HEK293 (cell line): Measurements from ENCODE around the gene PRRG1.

ENCODE experiments used
- GFI1B ChIP-seq: fragments of 450-650 bp; formaldehyde crosslinking; IDR thresholded peaks from 2 replicates; pipeline ENCODE4 v1.5.1; 2016; ENCODE audit warnings: missing biosample characterization, missing genetic modification characterization
- KLF16 ChIP-seq: fragments of 450-650 bp; formaldehyde crosslinking; IDR thresholded peaks from 2 replicates; pipeline ENCODE4 v1.5.1; 2017; ENCODE audit warnings: missing biosample characterization, missing genetic modification characterization
- WT1 ChIP-seq: fragments of 450-650 bp; formaldehyde crosslinking; IDR thresholded peaks from 2 replicates; pipeline ENCODE4 v1.5.1; 2016; ENCODE audit warnings: missing biosample characterization, missing genetic modification characterization
- YY2 ChIP-seq: fragments of 450-650 bp; formaldehyde crosslinking; IDR thresholded peaks from 2 replicates; pipeline ENCODE4 v1.5.1; 2016; ENCODE audit warnings: missing biosample characterization, missing genetic modification characterization
- ZNF133 ChIP-seq: fragments of 450-650 bp; formaldehyde crosslinking; IDR thresholded peaks from 2 replicates; pipeline ENCODE4 v1.5.1; 2016; ENCODE audit warnings: missing biosample characterization, missing genetic modification characterization
- ZNF155 ChIP-seq: fragments of 450-650 bp; formaldehyde crosslinking; IDR thresholded peaks from 2 replicates; pipeline ENCODE4 v1.5.1; 2016; ENCODE audit warnings: missing biosample characterization, missing genetic modification characterization
- ZNF184 ChIP-seq: fragments of 450-650 bp; IDR thresholded peaks from 2 replicates; pipeline ENCODE4 v1.5.1; 2018; ENCODE audit warnings: missing biosample characterization, mild to moderate bottlenecking, missing genetic modification characterization
- ZNF274 ChIP-seq, 2 experiments: fragments of 200-500 bp in 1 of 2; fragments of 450-650 bp in 1 of 2; sonication (Bioruptor generic) in 1 of 2; formaldehyde crosslinking in 1 of 2; IDR thresholded peaks; 2 replicates each; pipeline versions ENCODE4 v1.5.1 to v1.6.1; 2014 to 2016; ENCODE audit warnings: borderline replicate concordance in 1 of 2, inconsistent platforms in 1 of 2, low read length in 1 of 2, missing biosample characterization in 1 of 2, missing genetic modification characterization in 1 of 2
- ZNF404 ChIP-seq: fragments of 450-650 bp; formaldehyde crosslinking; IDR thresholded peaks from 2 replicates; pipeline ENCODE4 v1.5.1; 2017; ENCODE audit warnings: missing biosample characterization, missing genetic modification characterization
- ZNF510 ChIP-seq: fragments of 450-650 bp; formaldehyde crosslinking; IDR thresholded peaks from 2 replicates; pipeline ENCODE4 v1.5.1; 2018; ENCODE audit warnings: mild to moderate bottlenecking, missing genetic modification characterization, missing biosample characterization; ENCODE audit not compliant: insufficient replicate concordance
- ZNF521 ChIP-seq: fragments of 450-650 bp; formaldehyde crosslinking; IDR thresholded peaks from 2 replicates; pipeline ENCODE4 v1.5.1; 2017; ENCODE audit warnings: missing biosample characterization, mild to moderate bottlenecking, missing genetic modification characterization
- ZNF621 ChIP-seq: fragments of 450-650 bp; formaldehyde crosslinking; IDR thresholded peaks from 2 replicates; pipeline ENCODE4 v1.5.1; 2017; ENCODE audit warnings: missing biosample characterization, missing genetic modification characterization
- ZNF624 ChIP-seq: fragments of 450-650 bp; formaldehyde crosslinking; IDR thresholded peaks from 2 replicates; pipeline ENCODE4 v1.5.1; 2017; ENCODE audit warnings: missing biosample characterization, missing genetic modification characterization
- ZNF660 ChIP-seq: fragments of 450-650 bp; IDR thresholded peaks from 2 replicates; pipeline ENCODE4 v1.5.1; 2018; ENCODE audit warnings: missing biosample characterization, mild to moderate bottlenecking, missing genetic modification characterization
- ZNF664 ChIP-seq: fragments of 450-650 bp; formaldehyde crosslinking; IDR thresholded peaks from 2 replicates; pipeline ENCODE4 v1.5.1; 2016; ENCODE audit warnings: missing biosample characterization, missing genetic modification characterization
- ZNF776 ChIP-seq: fragments of 450-650 bp; formaldehyde crosslinking; IDR thresholded peaks from 2 replicates; pipeline ENCODE4 v1.5.0; 2017; ENCODE audit warnings: missing biosample characterization, missing genetic modification characterization, borderline replicate concordance
- ZNF830 ChIP-seq: fragments of 450-650 bp; IDR thresholded peaks from 2 replicates; pipeline ENCODE4 v1.5.0; 2018; ENCODE audit warnings: missing biosample characterization, missing genetic modification characterization, low read depth, mild to moderate bottlenecking, moderate library complexity
- TF ChIP-seq, protein P1 (sequence below): fragments of 450-650 bp; formaldehyde crosslinking; IDR thresholded peaks from 2 replicates; pipeline ENCODE4 v1.5.1; 2016; ENCODE audit warnings: missing biosample characterization, missing genetic modification characterization
- TF ChIP-seq, protein P2 (sequence below): fragments of 450-650 bp; IDR thresholded peaks from 2 replicates; pipeline ENCODE4 v1.5.1; 2018; ENCODE audit warnings: missing biosample characterization, missing genetic modification characterization
- TF ChIP-seq, protein P3 (sequence below): IDR thresholded peaks from 2 replicates; pipeline ENCODE4 v1.6.1; 2011; ENCODE audit warnings: mild to moderate bottlenecking, low read depth, low read length, borderline replicate concordance
- TF ChIP-seq, protein P4 (sequence below): fragments of 450-650 bp; formaldehyde crosslinking; IDR thresholded peaks from 2 replicates; pipeline ENCODE4 v1.5.1; 2017; ENCODE audit warnings: missing biosample characterization, missing genetic modification characterization
- TF ChIP-seq, protein P5 (sequence below): sonication (generic); formaldehyde crosslinking; IDR thresholded peaks from 2 replicates; pipeline ENCODE4 v1.8.1; 2022; ENCODE audit warnings: mild to moderate bottlenecking, moderate library complexity, missing genetic modification reagents

PRRG1 gene

DNA sequence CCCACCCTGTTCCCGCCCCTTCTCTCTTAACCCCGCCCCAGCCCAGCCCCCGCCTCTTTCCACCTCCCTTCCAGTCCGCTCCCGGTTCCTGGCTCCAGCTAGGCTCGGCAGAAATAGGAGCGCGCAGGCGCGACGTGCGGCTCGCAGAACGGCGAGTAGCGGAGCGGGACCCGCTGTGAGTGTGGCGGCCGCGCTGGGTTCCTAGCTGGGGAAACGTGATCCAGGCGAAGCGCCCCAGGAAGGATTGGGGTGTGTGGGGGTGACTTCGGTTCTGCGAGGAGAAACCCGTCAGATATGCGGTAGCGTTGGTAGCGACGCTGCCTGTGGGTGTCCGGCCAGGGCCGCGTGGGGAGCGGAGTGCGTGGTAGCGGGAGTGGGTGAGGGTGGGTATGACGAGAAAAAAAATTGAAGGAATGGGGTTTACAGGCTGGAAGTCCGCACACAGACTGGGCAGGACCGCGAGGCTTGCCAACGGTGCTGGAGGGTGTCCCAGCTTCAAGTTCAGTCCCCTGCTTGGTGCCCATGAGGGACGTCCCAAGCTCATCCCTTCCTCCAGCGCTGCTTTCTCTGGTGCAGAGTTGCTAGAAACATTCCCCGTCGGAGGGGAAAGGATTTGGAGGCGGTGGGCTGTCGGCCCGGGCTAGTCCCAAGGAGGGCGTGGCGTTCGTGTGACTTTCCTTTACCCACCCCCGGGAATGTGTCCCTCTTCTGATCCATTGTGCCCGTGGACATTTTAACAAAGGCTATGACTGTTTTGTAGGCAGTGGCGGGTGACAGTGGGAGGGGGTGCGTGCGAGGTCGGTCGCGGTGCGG lies at the start of gene PRRG1 (continued):
- TF ChIP-seq, protein P1, sequence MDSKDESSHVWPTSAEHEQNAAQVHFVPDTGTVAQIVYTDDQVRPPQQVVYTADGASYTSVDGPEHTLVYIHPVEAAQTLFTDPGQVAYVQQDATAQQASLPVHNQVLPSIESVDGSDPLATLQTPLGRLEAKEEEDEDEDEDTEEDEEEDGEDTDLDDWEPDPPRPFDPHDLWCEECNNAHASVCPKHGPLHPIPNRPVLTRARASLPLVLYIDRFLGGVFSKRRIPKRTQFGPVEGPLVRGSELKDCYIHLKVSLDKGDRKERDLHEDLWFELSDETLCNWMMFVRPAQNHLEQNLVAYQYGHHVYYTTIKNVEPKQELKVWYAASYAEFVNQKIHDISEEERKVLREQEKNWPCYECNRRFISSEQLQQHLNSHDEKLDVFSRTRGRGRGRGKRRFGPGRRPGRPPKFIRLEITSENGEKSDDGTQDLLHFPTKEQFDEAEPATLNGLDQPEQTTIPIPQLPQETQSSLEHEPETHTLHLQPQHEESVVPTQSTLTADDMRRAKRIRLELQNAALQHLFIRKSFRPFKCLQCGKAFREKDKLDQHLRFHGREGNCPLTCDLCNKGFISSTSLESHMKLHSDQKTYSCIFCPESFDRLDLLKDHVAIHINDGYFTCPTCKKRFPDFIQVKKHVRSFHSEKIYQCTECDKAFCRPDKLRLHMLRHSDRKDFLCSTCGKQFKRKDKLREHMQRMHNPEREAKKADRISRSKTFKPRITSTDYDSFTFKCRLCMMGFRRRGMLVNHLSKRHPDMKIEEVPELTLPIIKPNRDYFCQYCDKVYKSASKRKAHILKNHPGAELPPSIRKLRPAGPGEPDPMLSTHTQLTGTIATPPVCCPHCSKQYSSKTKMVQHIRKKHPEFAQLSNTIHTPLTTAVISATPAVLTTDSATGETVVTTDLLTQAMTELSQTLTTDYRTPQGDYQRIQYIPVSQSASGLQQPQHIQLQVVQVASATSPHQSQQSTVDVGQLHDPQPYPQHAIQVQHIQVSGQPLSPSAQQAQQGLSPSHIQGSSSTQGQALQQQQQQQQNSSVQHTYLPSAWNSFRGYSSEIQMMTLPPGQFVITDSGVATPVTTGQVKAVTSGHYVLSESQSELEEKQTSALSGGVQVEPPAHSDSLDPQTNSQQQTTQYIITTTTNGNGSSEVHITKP: peak; percentile 31
- TF ChIP-seq ZNF510 (tag by site-specific recombination): no peak
- no peak for TF ChIP-seq WT1 (tag by site-specific recombination)
- no peak for TF ChIP-seq ZNF133 (tag by site-specific recombination)
- TF ChIP-seq ZNF404 (tag by site-specific recombination): no peak
- TF ChIP-seq ZNF521 (tag by site-specific recombination): no peak
- TF ChIP-seq YY2: no peak
- TF ChIP-seq, protein P2, sequence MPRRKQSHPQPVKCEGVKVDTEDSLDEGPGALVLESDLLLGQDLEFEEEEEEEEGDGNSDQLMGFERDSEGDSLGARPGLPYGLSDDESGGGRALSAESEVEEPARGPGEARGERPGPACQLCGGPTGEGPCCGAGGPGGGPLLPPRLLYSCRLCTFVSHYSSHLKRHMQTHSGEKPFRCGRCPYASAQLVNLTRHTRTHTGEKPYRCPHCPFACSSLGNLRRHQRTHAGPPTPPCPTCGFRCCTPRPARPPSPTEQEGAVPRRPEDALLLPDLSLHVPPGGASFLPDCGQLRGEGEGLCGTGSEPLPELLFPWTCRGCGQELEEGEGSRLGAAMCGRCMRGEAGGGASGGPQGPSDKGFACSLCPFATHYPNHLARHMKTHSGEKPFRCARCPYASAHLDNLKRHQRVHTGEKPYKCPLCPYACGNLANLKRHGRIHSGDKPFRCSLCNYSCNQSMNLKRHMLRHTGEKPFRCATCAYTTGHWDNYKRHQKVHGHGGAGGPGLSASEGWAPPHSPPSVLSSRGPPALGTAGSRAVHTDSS: no peak
- no peak for TF ChIP-seq ZNF664 (tag by site-specific recombination)
- no peak for TF ChIP-seq ZNF660 (tag by site-specific recombination)
- TF ChIP-seq KLF16 (tag by site-specific recombination): 0 out of 2 replicates have a peak, but pooled peaks have one; percentile 23
- TF ChIP-seq ZNF184: no peak
- TF ChIP-seq, protein P3, sequence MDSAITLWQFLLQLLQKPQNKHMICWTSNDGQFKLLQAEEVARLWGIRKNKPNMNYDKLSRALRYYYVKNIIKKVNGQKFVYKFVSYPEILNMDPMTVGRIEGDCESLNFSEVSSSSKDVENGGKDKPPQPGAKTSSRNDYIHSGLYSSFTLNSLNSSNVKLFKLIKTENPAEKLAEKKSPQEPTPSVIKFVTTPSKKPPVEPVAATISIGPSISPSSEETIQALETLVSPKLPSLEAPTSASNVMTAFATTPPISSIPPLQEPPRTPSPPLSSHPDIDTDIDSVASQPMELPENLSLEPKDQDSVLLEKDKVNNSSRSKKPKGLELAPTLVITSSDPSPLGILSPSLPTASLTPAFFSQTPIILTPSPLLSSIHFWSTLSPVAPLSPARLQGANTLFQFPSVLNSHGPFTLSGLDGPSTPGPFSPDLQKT: no peak
- no peak for TF ChIP-seq GFI1B (tag by site-specific recombination)
- TF ChIP-seq, protein P4, sequence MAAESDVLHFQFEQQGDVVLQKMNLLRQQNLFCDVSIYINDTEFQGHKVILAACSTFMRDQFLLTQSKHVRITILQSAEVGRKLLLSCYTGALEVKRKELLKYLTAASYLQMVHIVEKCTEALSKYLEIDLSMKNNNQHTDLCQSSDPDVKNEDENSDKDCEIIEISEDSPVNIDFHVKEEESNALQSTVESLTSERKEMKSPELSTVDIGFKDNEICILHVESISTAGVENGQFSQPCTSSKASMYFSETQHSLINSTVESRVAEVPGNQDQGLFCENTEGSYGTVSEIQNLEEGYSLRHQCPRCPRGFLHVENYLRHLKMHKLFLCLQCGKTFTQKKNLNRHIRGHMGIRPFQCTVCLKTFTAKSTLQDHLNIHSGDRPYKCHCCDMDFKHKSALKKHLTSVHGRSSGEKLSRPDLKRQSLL (tag by site-specific recombination): no peak
- no peak for TF ChIP-seq ZNF830 (tag by site-specific recombination)
- TF ChIP-seq ZNF274 (IDR thresholded peaks at IDR 0.05; ENCODE audit: low read length): no peak
- TF ChIP-seq ZNF274 (tag by site-specific recombination; IDR thresholded peaks at IDR 0.05; ENCODE audit: borderline replicate concordance): no peak
- TF ChIP-seq ZNF621 (tag by site-specific recombination): no peak
- TF ChIP-seq, protein P5, sequence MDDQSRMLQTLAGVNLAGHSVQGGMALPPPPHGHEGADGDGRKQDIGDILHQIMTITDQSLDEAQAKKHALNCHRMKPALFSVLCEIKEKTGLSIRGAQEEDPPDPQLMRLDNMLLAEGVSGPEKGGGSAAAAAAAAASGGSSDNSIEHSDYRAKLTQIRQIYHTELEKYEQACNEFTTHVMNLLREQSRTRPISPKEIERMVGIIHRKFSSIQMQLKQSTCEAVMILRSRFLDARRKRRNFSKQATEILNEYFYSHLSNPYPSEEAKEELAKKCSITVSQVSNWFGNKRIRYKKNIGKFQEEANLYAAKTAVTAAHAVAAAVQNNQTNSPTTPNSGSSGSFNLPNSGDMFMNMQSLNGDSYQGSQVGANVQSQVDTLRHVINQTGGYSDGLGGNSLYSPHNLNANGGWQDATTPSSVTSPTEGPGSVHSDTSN (CRISPR knock-in tag): no peak
- TF ChIP-seq ZNF776: no peak
- no peak for TF ChIP-seq ZNF155 (tag by site-specific recombination)
- no peak for TF ChIP-seq ZNF624 (tag by site-specific recombination)
